ENCODE results near the gene LLGL2.

The LLGL2 gene

GRCh38 chr17:75501378-75502071 lies 24.0 kb upstream of the LLGL2 start:
- no peaks in the 10 kb centered on the region for H3K4me1 ChIP-seq (ENCODE audit: control insufficient read depth, insufficient read depth, low read length, poor library complexity, severe bottlenecking)
- no peak overlapping the region for H3K4me3 ChIP-seq (ENCODE audit: insufficient read depth, low read depth, low read length, poor library complexity, severe bottlenecking)
- H3K27me3 ChIP-seq (replicated peaks; ENCODE audit: control insufficient read depth, insufficient read depth, low read length, poor library complexity, severe bottlenecking): no peaks in the 10 kb centered on the region
- no peak overlapping the region for H3K27ac ChIP-seq (ENCODE audit: insufficient read depth, low read length, poor library complexity, severe bottlenecking)
- no peaks in the 10 kb centered on the region for H3K9me3 ChIP-seq (ENCODE audit: control insufficient read depth, low read length)
- H3K36me3 ChIP-seq (ENCODE audit: control insufficient read depth, insufficient read depth, low read length): peaks cover 25% of the 10 kb centered on the region
- DNase-seq: no peak

DNA sequence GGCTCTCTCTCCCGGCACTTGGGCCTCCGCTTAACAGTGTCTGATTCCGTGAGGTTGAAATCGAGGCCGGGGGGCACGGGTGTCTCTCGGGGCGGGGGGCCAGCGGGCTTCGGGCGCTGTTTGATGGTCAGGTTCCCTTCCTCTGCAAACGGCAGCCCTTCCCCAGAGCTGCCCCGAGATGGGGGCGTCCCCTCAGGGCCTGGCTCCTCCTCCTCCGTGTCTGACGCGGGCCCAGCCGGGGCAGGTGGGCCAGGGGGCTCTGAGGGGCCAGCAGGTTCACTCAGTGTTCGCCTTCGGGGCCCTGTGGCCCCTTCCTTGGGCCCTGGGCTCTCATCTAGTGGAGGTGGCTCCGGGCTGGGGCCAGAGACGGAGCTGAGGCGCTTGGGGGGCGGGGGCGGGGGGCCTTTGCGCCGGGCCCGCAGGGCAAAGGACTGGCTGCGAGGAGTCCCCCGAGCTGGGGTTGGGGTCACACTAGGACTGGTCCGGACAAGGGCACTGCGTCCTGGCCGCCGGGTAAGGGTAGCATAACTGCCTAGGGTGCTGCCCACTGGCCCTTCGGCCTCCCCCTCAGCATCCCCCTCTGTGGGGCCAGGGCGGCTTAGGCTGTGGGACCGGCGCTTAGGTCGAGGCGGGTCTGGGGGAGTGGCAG lies 23.3 kb upstream of the LLGL2 start:
- DNase-seq: no peak
- Histone ChIP-seq H3K9me3 (ENCODE audit: control insufficient read depth, low read length) (no peaks in the 10 kb centered on the region), H3K36me3 (ENCODE audit: control insufficient read depth, insufficient read depth, low read length) (peaks cover 22% of the 10 kb centered on the region), H3K4me1 (ENCODE audit: control insufficient read depth, insufficient read depth, low read length, poor library complexity, severe bottlenecking) (no peaks in the 10 kb centered on the region), H3K27me3 (replicated peaks; ENCODE audit: control insufficient read depth, insufficient read depth, low read length, poor library complexity, severe bottlenecking) (no peaks in the 10 kb centered on the region), H3K4me3 (ENCODE audit: insufficient read depth, low read depth, low read length, poor library complexity, severe bottlenecking) (no peak overlapping the region), H3K27ac (ENCODE audit: insufficient read depth, low read length, poor library complexity, severe bottlenecking) (no peak overlapping the region)

- H3K9me3 ChIP-seq (ENCODE audit: control insufficient read depth, low read length): no peaks in the 10 kb centered on the region
- no peaks in the 10 kb centered on the region for H3K27me3 ChIP-seq (replicated peaks; ENCODE audit: control insufficient read depth, insufficient read depth, low read length, poor library complexity, severe bottlenecking)
- peaks cover 19% of the 10 kb centered on the region for H3K36me3 ChIP-seq (ENCODE audit: control insufficient read depth, insufficient read depth, low read length)
- no peak overlapping the region for H3K27ac ChIP-seq (ENCODE audit: insufficient read depth, low read length, poor library complexity, severe bottlenecking)
- no peak overlapping the region for H3K4me3 ChIP-seq (ENCODE audit: insufficient read depth, low read depth, low read length, poor library complexity, severe bottlenecking)
- no peak for DNase-seq
- no peaks in the 10 kb centered on the region for H3K4me1 ChIP-seq (ENCODE audit: control insufficient read depth, insufficient read depth, low read length, poor library complexity, severe bottlenecking)
These were observed 22.7 kb upstream of the LLGL2 start for GRCh38 chr17:75502721-75503329.

DNA sequence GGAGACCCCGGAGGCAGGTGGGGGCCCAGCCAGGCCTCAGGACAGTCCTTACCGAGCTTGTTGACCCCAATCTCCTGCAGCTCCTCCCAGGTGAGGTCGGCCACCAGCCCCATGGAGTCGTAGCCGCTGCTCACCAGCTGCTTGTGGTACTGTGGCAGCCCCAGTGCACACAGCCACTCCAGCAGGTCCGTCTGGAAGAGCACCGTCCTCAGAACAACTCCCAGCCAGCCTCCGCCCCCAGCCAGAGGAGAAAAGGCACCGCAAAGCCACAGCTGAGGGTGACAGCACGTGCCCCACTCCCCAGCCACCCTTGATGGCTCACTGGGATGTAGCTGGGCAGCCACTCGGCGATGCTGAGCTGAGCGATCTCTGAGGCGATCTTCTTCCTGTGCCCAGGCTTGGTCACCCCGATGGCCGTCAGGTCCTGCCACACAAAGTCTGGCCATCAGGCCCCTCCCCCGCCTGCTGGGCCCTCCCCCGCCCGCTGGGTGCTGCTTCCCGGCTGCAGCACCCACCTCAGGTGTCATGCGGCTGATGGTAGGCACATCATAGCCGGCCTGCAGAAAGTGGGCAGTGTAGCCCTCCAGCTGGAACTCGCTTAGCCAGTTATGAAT lies 22.1 kb upstream of the LLGL2 start:
- no peak for DNase-seq
- H3K4me3 ChIP-seq (ENCODE audit: insufficient read depth, low read depth, low read length, poor library complexity, severe bottlenecking): no peak overlapping the region
- no peaks in the 10 kb centered on the region for H3K4me1 ChIP-seq (ENCODE audit: control insufficient read depth, insufficient read depth, low read length, poor library complexity, severe bottlenecking)
- H3K9me3 ChIP-seq (ENCODE audit: control insufficient read depth, low read length): no peaks in the 10 kb centered on the region
- peaks cover 13% of the 10 kb centered on the region for H3K36me3 ChIP-seq (ENCODE audit: control insufficient read depth, insufficient read depth, low read length)
- no peaks in the 10 kb centered on the region for H3K27me3 ChIP-seq (replicated peaks; ENCODE audit: control insufficient read depth, insufficient read depth, low read length, poor library complexity, severe bottlenecking)
- H3K27ac ChIP-seq (ENCODE audit: insufficient read depth, low read length, poor library complexity, severe bottlenecking): no peak overlapping the region

DNA sequence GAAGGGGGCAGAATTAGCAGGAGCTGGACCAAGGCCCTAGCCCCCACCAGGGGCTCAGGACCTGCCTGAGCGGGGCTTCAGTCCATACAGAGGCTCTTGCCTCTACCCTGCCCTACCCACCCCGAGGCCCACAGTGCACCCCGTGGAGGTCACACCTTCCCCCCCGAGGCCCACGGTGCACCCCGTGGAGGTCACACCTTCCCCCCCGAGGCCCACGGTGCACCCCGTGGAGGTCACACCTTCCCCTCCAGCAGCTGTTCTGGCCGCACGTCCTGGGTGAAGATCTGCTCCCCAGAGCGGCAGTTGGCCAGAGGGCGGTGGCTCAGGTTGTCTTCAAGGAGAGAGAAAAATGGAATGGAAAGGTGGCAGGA lies 21.5 kb upstream of the LLGL2 start:
- H3K27me3 ChIP-seq (replicated peaks; ENCODE audit: control insufficient read depth, insufficient read depth, low read length, poor library complexity, severe bottlenecking): no peaks in the 10 kb centered on the region
- no peaks in the 10 kb centered on the region for H3K4me1 ChIP-seq (ENCODE audit: control insufficient read depth, insufficient read depth, low read length, poor library complexity, severe bottlenecking)
- H3K9me3 ChIP-seq (ENCODE audit: control insufficient read depth, low read length): no peaks in the 10 kb centered on the region
- peaks cover 12% of the 10 kb centered on the region for H3K36me3 ChIP-seq (ENCODE audit: control insufficient read depth, insufficient read depth, low read length)
- H3K27ac ChIP-seq (ENCODE audit: insufficient read depth, low read length, poor library complexity, severe bottlenecking): no peak overlapping the region
- DNase-seq: no peak
- no peak overlapping the region for H3K4me3 ChIP-seq (ENCODE audit: insufficient read depth, low read depth, low read length, poor library complexity, severe bottlenecking)

GRCh38 chr17:75504347-75505151 lies 20.9 kb upstream of the LLGL2 start:
- H3K27me3 ChIP-seq (replicated peaks; ENCODE audit: control insufficient read depth, insufficient read depth, low read length, poor library complexity, severe bottlenecking): no peaks in the 10 kb centered on the region
- H3K9me3 ChIP-seq (ENCODE audit: control insufficient read depth, low read length): no peaks in the 10 kb centered on the region
- peaks cover 6% of the 10 kb centered on the region for H3K36me3 ChIP-seq (ENCODE audit: control insufficient read depth, insufficient read depth, low read length)
- no peak overlapping the region for H3K4me3 ChIP-seq (ENCODE audit: insufficient read depth, low read depth, low read length, poor library complexity, severe bottlenecking)
- H3K27ac ChIP-seq (ENCODE audit: insufficient read depth, low read length, poor library complexity, severe bottlenecking): no peak overlapping the region
- H3K4me1 ChIP-seq (ENCODE audit: control insufficient read depth, insufficient read depth, low read length, poor library complexity, severe bottlenecking): no peaks in the 10 kb centered on the region
- peak in 1 of 3 donors; percentile 12 for DNase-seq

- H3K36me3 ChIP-seq (ENCODE audit: control insufficient read depth, insufficient read depth, low read length): peaks cover under 1% of the 10 kb centered on the region
- H3K4me1 ChIP-seq (ENCODE audit: control insufficient read depth, insufficient read depth, low read length, poor library complexity, severe bottlenecking): no peaks in the 10 kb centered on the region
- H3K9me3 ChIP-seq (ENCODE audit: control insufficient read depth, low read length): no peaks in the 10 kb centered on the region
- H3K27me3 ChIP-seq (replicated peaks; ENCODE audit: control insufficient read depth, insufficient read depth, low read length, poor library complexity, severe bottlenecking): no peaks in the 10 kb centered on the region
- no peak overlapping the region for H3K4me3 ChIP-seq (ENCODE audit: insufficient read depth, low read depth, low read length, poor library complexity, severe bottlenecking)
- no peak overlapping the region for H3K27ac ChIP-seq (ENCODE audit: insufficient read depth, low read length, poor library complexity, severe bottlenecking)
- DNase-seq: no peak
These were observed 20.4 kb upstream of the LLGL2 start for GRCh38 chr17:75505152-75505409.

- no peak overlapping the region for H3K4me3 ChIP-seq (ENCODE audit: insufficient read depth, low read depth, low read length, poor library complexity, severe bottlenecking)
- no peaks in the 10 kb centered on the region for H3K27me3 ChIP-seq (replicated peaks; ENCODE audit: control insufficient read depth, insufficient read depth, low read length, poor library complexity, severe bottlenecking)
- DNase-seq: no peak
- no peak overlapping the region for H3K27ac ChIP-seq (ENCODE audit: insufficient read depth, low read length, poor library complexity, severe bottlenecking)
- H3K9me3 ChIP-seq (ENCODE audit: control insufficient read depth, low read length): no peaks in the 10 kb centered on the region
- H3K36me3 ChIP-seq (ENCODE audit: control insufficient read depth, insufficient read depth, low read length): no peaks in the 10 kb centered on the region
- no peaks in the 10 kb centered on the region for H3K4me1 ChIP-seq (ENCODE audit: control insufficient read depth, insufficient read depth, low read length, poor library complexity, severe bottlenecking)
These were observed 19.9 kb upstream of the LLGL2 start for GRCh38 chr17:75505640-75506039.

- Histone ChIP-seq H3K27ac (ENCODE audit: insufficient read depth, low read length, poor library complexity, severe bottlenecking) (no peak overlapping the region), H3K9me3 (ENCODE audit: control insufficient read depth, low read length) (no peaks in the 10 kb centered on the region), H3K4me3 (ENCODE audit: insufficient read depth, low read depth, low read length, poor library complexity, severe bottlenecking) (no peak overlapping the region), H3K4me1 (ENCODE audit: control insufficient read depth, insufficient read depth, low read length, poor library complexity, severe bottlenecking) (no peaks in the 10 kb centered on the region), H3K27me3 (replicated peaks; ENCODE audit: control insufficient read depth, insufficient read depth, low read length, poor library complexity, severe bottlenecking) (no peaks in the 10 kb centered on the region), H3K36me3 (ENCODE audit: control insufficient read depth, insufficient read depth, low read length) (no peaks in the 10 kb centered on the region)
- DNase-seq: no peak
These were observed 19.4 kb upstream of the LLGL2 start for GRCh38 chr17:75506134-75506533.

Data from effector memory CD4-positive, alpha-beta T cell (primary cell).